OCI-LY1 (cell line): Measurements from ENCODE around the gene CAPN12.

Source experiments
- H2AFZ ChIP-seq: fragments of 200-600 bp; sonication (generic), shearing (Covaris generic); 2 replicates; pipeline ENCODE4 v1.6.0; 2014; ENCODE audit warnings: antibody characterized with exemption, mild to moderate bottlenecking, low read length
- H3F3A ChIP-seq: fragments of 200-600 bp; sonication (generic), shearing (Covaris generic); 2 replicates; pipeline ENCODE4 v1.6.0; 2014; ENCODE audit warnings: mild to moderate bottlenecking, antibody characterized with exemption, low read length, moderate library complexity; ENCODE audit not compliant: insufficient read depth
- H3K27ac ChIP-seq: fragments of 200-600 bp; sonication (generic); 2 replicates; pipeline ENCODE4 v1.5.1; 2014; ENCODE audit warnings: low read length, mixed run types, mild to moderate bottlenecking, low read depth; ENCODE audit not compliant: poor library complexity, severe bottlenecking
- H3K27me3 ChIP-seq: fragments of 200-600 bp; sonication (generic); 2 replicates; pipeline ENCODE4 v1.6.0; 2014; ENCODE audit warnings: antibody characterized with exemption, mild to moderate bottlenecking, low read length, moderate library complexity; ENCODE audit not compliant: insufficient read depth
- H3K36me3 ChIP-seq: fragments of 200-600 bp; sonication (generic); 2 replicates; pipeline ENCODE4 v1.6.1; 2014; ENCODE audit warnings: mild to moderate bottlenecking, antibody characterized with exemption, low read length, moderate library complexity, mixed read lengths; ENCODE audit not compliant: insufficient read depth
- H3K4me1 ChIP-seq: fragments of 200-600 bp; sonication (generic); 2 replicates; pipeline ENCODE4 v1.5.1; 2014; ENCODE audit warnings: mild to moderate bottlenecking, low read length, moderate library complexity; ENCODE audit not compliant: insufficient read depth, severe bottlenecking
- H3K4me2 ChIP-seq: fragments of 200-600 bp; sonication (generic), shearing (Covaris generic); 2 replicates; pipeline ENCODE4 v1.6.1; 2014; ENCODE audit warnings: low read length
- H3K4me3 ChIP-seq: fragments of 200-600 bp; sonication (generic); 2 replicates; pipeline ENCODE4 v1.5.1; 2014; ENCODE audit warnings: low read length, low read depth, mild to moderate bottlenecking, mixed read lengths; ENCODE audit not compliant: poor library complexity, severe bottlenecking
- H3K79me2 ChIP-seq: fragments of 200-600 bp; shearing (Covaris generic); 2 replicates; pipeline ENCODE4 v1.6.1; 2016; ENCODE audit warnings: mixed run types, low read length, mixed read lengths; ENCODE audit not compliant: insufficient read depth
- H3K9ac ChIP-seq: fragments of 200-600 bp; sonication (generic), shearing (Covaris generic); 2 replicates; pipeline ENCODE4 v1.6.1; 2014; ENCODE audit warnings: mild to moderate bottlenecking, low read length, mixed read lengths
- H3K9me2 ChIP-seq: fragments of 200-600 bp; sonication (generic), shearing (Covaris generic); 2 replicates; pipeline ENCODE4 v1.6.1; 2014; ENCODE audit warnings: low read depth, mild to moderate bottlenecking, low read length, mixed read lengths
- H3K9me3 ChIP-seq: fragments of 200-600 bp; shearing (Covaris generic); 2 replicates; pipeline ENCODE4 v1.6.1; 2014; ENCODE audit warnings: low read length, mixed read lengths
- H4K20me1 ChIP-seq: fragments of 200-600 bp; sonication (generic), shearing (Covaris generic); 2 replicates; pipeline ENCODE4 v1.6.0; 2016; ENCODE audit warnings: mild to moderate bottlenecking, low read length; ENCODE audit not compliant: insufficient read depth
- EZH2 ChIP-seq: fragments of 200-600 bp; sonication (generic), shearing (Covaris generic); IDR thresholded peaks from 2 replicates; pipeline ENCODE4 v1.8.0; 2017; ENCODE audit warnings: borderline replicate concordance, mixed run types, mild to moderate bottlenecking, antibody characterized with exemption, low read length, moderate library complexity, mixed read lengths
- TF ChIP-seq, protein P1 (sequence below): fragments of 200-600 bp; sonication (generic), shearing (Covaris generic); IDR thresholded peaks from 2 replicates; pipeline ENCODE4 v1.5.1; 2017; ENCODE audit warnings: mild to moderate bottlenecking, antibody characterized with exemption, low read length, moderate library complexity, mixed read lengths

CAPN12 gene

DNA sequence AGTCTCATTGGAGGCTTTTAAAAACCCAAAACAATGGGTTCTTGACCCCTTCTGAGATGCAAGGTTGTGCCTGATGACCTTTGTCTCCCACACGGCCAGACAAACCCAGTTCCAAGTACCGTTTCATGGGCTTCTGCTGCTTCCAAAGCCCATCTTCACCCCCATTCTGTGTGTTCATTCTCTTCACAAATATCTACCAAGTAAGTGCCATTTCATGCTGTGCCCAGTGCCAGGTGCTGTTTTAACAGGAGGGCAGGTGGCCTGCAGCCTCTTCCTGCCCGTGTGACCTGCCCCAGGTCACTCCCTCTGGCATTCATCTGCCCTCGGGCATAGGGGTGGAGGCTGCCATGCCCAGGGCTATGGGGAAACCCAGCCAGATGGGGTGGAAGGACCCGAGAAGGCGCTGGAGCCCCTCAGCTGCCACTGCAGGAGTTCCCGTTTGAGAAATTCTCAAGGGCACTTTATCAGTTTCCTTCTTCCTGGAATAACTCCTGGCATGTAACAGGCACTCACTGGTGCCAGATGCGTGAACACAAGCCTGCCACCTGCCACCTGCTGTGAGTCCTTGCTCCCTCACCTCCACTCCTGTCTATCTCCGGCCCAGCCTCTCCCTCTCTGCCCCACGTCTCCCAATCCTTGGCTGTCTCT, 12.5 kb downstream of the CAPN12 start:
- Histone ChIP-seq H3F3A (no peaks in the 10 kb centered on the region), H3K4me2 (no peak overlapping the region), H3K27me3 (no peaks in the 10 kb centered on the region), H3K4me1 (peaks cover 26% of the 10 kb centered on the region), H3K36me3 (peaks cover 34% of the 10 kb centered on the region), H2AFZ (no peak overlapping the region), H3K4me3 (no peak overlapping the region), H3K79me2 (no peaks in the 10 kb centered on the region), H4K20me1 (no peaks in the 10 kb centered on the region), H3K27ac (peak overlapping the region; percentile 25), H3K9ac (no peak overlapping the region), H3K9me3 (no peaks in the 10 kb centered on the region), H3K9me2 (no peaks in the 10 kb centered on the region)
- TF ChIP-seq, protein P1, sequence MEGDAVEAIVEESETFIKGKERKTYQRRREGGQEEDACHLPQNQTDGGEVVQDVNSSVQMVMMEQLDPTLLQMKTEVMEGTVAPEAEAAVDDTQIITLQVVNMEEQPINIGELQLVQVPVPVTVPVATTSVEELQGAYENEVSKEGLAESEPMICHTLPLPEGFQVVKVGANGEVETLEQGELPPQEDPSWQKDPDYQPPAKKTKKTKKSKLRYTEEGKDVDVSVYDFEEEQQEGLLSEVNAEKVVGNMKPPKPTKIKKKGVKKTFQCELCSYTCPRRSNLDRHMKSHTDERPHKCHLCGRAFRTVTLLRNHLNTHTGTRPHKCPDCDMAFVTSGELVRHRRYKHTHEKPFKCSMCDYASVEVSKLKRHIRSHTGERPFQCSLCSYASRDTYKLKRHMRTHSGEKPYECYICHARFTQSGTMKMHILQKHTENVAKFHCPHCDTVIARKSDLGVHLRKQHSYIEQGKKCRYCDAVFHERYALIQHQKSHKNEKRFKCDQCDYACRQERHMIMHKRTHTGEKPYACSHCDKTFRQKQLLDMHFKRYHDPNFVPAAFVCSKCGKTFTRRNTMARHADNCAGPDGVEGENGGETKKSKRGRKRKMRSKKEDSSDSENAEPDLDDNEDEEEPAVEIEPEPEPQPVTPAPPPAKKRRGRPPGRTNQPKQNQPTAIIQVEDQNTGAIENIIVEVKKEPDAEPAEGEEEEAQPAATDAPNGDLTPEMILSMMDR, result no peak
- no peak for TF ChIP-seq EZH2

DNA sequence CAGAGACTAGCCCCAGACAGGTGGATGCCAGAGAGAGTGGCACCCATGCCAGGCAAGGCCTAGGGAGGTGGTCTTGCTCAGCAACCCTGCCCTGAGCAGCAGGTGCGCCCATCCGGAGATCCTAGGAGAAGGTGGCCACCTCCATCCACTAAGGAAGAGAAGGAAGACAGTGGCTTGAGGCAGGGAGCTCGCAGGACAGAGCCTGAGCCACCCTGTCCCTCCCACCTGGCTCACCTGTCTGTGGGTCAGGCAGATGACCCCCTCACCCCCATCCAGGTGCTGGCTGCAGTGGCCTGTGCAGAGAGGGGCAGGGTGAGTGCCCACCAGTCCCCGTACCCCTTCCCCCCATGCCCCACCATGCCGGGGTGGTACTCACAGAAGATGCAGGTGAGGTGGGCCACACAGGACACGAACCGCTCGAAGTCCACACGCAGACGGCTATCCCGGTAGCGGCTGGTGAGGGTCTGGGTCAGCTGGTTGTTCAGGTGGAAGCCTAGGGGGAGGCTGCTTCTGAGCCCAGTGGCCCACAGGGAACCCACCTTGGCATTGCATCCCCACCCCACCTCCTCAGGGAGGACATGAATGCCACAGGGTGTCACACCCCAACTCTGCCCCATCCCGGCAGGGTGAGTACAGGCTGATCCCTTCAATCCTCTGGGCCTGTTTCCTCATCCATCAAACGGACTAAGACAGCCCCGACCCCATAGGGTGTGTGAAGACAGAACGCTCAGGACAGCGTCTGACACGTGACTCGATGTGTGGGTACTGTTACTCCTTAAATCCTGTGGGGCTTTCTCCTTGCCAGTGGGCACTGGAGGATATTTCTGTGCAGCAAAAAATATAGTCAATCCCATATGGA, 13.3 kb downstream of the CAPN12 start:
- H3K36me3 ChIP-seq, result peaks cover 40% of the 10 kb centered on the region
- no peak overlapping the region for H2AFZ ChIP-seq
- H3K9ac ChIP-seq, result no peak overlapping the region
- no peaks in the 10 kb centered on the region for H3K9me3 ChIP-seq
- H3K79me2 ChIP-seq, result no peaks in the 10 kb centered on the region
- no peaks in the 10 kb centered on the region for H3F3A ChIP-seq
- no peaks in the 10 kb centered on the region for H4K20me1 ChIP-seq
- TF ChIP-seq EZH2, result no peak
- TF ChIP-seq, protein P1, result no peak
- peaks cover 18% of the 10 kb centered on the region for H3K4me1 ChIP-seq
- H3K27me3 ChIP-seq, result no peaks in the 10 kb centered on the region
- H3K4me3 ChIP-seq, result no peak overlapping the region
- no peaks in the 10 kb centered on the region for H3K9me2 ChIP-seq
- peak overlapping the region; percentile 25 for H3K27ac ChIP-seq
- H3K4me2 ChIP-seq, result no peak overlapping the region

DNA sequence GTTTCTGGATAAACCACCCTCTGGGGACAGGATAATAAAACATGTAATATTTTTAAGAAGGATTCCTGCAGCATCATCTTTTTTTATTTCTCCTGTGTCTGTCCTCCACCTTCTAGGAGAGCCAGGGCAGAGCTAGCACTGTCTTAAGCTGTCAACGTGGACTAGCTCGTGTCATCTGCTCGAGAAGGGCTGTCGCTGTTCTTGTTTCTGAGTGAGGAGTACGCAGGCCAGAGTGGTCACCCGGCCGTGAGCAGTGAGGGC, 13.9 kb downstream of the CAPN12 start:
- Histone ChIP-seq H3K4me1 (peaks cover 17% of the 10 kb centered on the region), H3K27me3 (no peaks in the 10 kb centered on the region), H3K9me3 (no peaks in the 10 kb centered on the region), H3K9me2 (no peaks in the 10 kb centered on the region), H3F3A (no peaks in the 10 kb centered on the region), H3K79me2 (no peaks in the 10 kb centered on the region), H3K36me3 (peaks cover 46% of the 10 kb centered on the region), H3K9ac (no peak overlapping the region), H3K27ac (no peak overlapping the region), H3K4me3 (no peak overlapping the region), H4K20me1 (no peaks in the 10 kb centered on the region), H3K4me2 (no peak overlapping the region), H2AFZ (no peak overlapping the region)
- TF ChIP-seq EZH2, result no peak
- TF ChIP-seq, protein P1, result no peak
